ENCODE measurements around the gene POGLUT2.

The POGLUT2 gene

GRCh38 chr13:102776271-102776670, 22.5 kb downstream of the POGLUT2 start:
- TF ChIP-seq CTCF (IDR thresholded peaks at IDR 0.05; ENCODE audit: low read depth, low read length), result no peak

GRCh38 chr13:102774591-102775520, 23.9 kb downstream of the POGLUT2 start:
- in situ Hi-C loops (cut with HindIII; ENCODE audit: low sequenced_read_pairs), result no loop called here
- TF ChIP-seq CTCF (IDR thresholded peaks at IDR 0.05; ENCODE audit: low read depth, low read length), result no peak
- no peak overlapping the region for H3K4me3 ChIP-seq (ENCODE audit: low read depth, low read length)
- DNase-seq (ENCODE audit: low read depth, low spot score), result no peak

More at GRCh38 chr13:102776271-102776670, 22.5 kb downstream of the POGLUT2 start:
- DNase-seq (ENCODE audit: low read depth, low spot score), result no peak
- H3K4me3 ChIP-seq (ENCODE audit: low read depth, low read length), result no peak overlapping the region
- in situ Hi-C loops (cut with HindIII; ENCODE audit: low sequenced_read_pairs), result no loop called here

- no peak for TF ChIP-seq CTCF (IDR thresholded peaks at IDR 0.05; ENCODE audit: low read depth, low read length)
- H3K4me3 ChIP-seq (ENCODE audit: low read depth, low read length), result peak overlapping the region; percentile 75
- in situ Hi-C loops (cut with HindIII; ENCODE audit: low sequenced_read_pairs), result no loop called here
- DNase-seq (ENCODE audit: low read depth, low spot score), result no peak
Observed at GRCh38 chr13:102774214-102774568, 24.6 kb downstream of the POGLUT2 start.

GRCh38 chr13:102773441-102774213, 25.1 kb downstream of the POGLUT2 start, which contains the start of gene TEX30:
Gene TEX30, minus strand, starts transcription at chr13:102773786. Its CDS starts 3,760 bp downstream, at chr13:102770026.
- DNase-seq (ENCODE audit: low read depth, low spot score), result peak; percentile 83
- in situ Hi-C loops (cut with HindIII; ENCODE audit: low sequenced_read_pairs), result no loop called here
- peak within 1 kb of the TSS; percentile 75 for H3K4me3 ChIP-seq (ENCODE audit: low read depth, low read length)
- no peak for TF ChIP-seq CTCF (IDR thresholded peaks at IDR 0.05; ENCODE audit: low read depth, low read length)

- no peak for DNase-seq (ENCODE audit: low read depth, low spot score)
- in situ Hi-C loops (cut with HindIII; ENCODE audit: low sequenced_read_pairs), result no loop called here
- TF ChIP-seq CTCF (IDR thresholded peaks at IDR 0.05; ENCODE audit: low read depth, low read length), result no peak
- no peak overlapping the region for H3K4me3 ChIP-seq (ENCODE audit: low read depth, low read length)
Observed at GRCh38 chr13:102772042-102772425, 26.7 kb downstream of the POGLUT2 start.

GRCh38 chr13:102771298-102772041, 27.3 kb downstream of the POGLUT2 start:
- in situ Hi-C loops (cut with HindIII; ENCODE audit: low sequenced_read_pairs), result no loop called here
- H3K4me3 ChIP-seq (ENCODE audit: low read depth, low read length), result no peak overlapping the region
- TF ChIP-seq CTCF (IDR thresholded peaks at IDR 0.05; ENCODE audit: low read depth, low read length), result no peak
- no peak for DNase-seq (ENCODE audit: low read depth, low spot score)

Data from astrocyte of the spinal cord (primary cell).